ENCODE measurements around the gene TYRP1.

- no peak for TF ChIP-seq CTCF (conservative IDR thresholded peaks at IDR 0.05; ENCODE audit: low read length)
- TF ChIP-seq EZH2phosphoT487 (IDR thresholded peaks at IDR 0.05; ENCODE audit: borderline replicate concordance, low read depth, low read length): no peak
These were observed 60.7 kb downstream of the TYRP1 start for GRCh38 chr9:12753931-12754330.
